Left cardiac atrium (tissue), 4 donors: ENCODE results near the gene MSH5. TPM values are rescaled to one million over a fixed set of nuclear protein-coding genes. Genes with fewer than 3 reads are reported as not detected.

ENCODE experiments used
- ATAC-seq, 2 donors: fragments of 200-7000 bp; cut with Tn5 transposase; one replicate each; pipeline ENCODE4 v1.9.1; 2020; ENCODE audit warnings: mild to moderate bottlenecking in 2 of 2, moderate library complexity in 2 of 2
- DNase-seq: peaks from one replicate; pipeline ENCODE4 v3.0.0-alpha.2; 2020
- intact Hi-C, 2 donors: fragments of 100-400 bp; cut with DNase I; formaldehyde crosslinking; loops; one replicate each; pipeline versions ENCODE4 v1.14.1 to v1.15.1; 2022 to 2023
- total RNA-seq, 2 donors: library from RNA; stranded (reverse); fragmentation: NEBNext Ultra II Directional; extraction: Animal tissue kit (Norgen Biotek cat#: 25700); gene quantifications; one replicate each; pipeline ENCODE4 v1.2.1, GENCODE V29; 2021
- donor health status: DM: no; HTN: yes; CAD: no.
- donor health status: DM: no; HTN: yes; CAD: no; lungs with severe emphysema.
- donor health status: DM: yes; HTN: yes; CAD: no.
- donor health status: Dilated cardiomyopathy.

The MSH5 gene
- total RNA-seq, 2 donors from 2014 or later = 2.6 to 3.0 TPM

DNA sequence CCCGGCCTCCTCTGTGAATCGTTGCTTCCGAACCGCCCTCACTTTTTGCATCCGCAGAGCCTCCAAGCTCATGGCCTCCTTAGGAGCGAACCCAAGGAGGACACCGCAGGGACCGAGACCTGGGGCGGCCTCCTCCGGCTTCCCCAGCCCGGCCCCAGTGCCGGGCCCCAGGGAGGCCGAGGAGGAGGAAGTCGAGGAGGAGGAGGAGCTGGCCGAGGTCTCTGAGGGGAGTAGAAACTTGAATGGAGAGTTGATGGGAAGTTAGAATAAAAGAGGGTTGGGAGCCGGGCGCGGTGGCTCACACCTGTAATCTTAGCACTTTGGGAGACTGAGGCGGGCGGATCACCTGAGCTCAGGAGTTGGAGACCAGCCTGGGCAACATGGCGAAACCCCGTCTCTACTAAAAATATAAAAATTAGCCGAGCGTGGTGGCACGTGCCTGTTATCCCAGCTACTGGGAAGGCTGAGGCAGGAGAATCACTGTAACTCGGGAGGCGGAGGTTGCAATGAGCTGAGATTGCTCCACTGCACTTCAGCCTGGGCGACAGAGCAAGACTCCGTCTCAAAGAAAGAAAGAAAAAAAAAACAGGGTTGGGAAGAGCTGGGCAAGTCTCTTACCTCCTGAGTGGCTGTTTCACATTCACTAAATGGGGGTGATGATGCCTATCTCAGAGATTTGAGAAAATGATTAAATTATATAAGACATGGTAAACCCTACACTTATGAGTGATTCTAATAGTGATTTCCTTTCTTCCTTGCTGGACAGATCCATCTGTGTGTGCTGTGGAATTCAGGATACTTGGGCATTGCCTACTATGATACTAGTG is 805 bp downstream of the MSH5 start:
- no peak for DNase-seq
- intact Hi-C loops = no loop called here
- peak; percentile 1 for ATAC-seq

DNA sequence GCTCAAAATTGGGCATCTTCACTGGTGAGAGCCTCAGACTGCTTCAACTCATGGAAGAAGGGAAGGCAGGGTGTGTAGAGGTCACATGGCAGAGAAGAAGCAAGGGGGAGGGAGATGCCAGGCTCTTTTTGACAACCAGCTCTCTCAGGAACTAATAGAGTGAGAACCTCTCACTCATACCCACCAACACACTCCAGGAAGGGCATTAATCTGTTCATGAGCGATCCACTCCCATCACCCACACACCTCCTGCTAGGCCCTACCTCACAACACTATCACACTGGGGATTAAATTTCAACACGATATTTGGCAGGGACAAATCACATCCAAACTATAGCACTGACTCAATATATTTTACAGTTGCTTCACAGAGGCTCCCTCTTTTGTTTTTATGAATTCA is 2.0 kb downstream of the MSH5 start:
- no peak for ATAC-seq
- intact Hi-C loops = no loop called here
- no peak for DNase-seq

DNA sequence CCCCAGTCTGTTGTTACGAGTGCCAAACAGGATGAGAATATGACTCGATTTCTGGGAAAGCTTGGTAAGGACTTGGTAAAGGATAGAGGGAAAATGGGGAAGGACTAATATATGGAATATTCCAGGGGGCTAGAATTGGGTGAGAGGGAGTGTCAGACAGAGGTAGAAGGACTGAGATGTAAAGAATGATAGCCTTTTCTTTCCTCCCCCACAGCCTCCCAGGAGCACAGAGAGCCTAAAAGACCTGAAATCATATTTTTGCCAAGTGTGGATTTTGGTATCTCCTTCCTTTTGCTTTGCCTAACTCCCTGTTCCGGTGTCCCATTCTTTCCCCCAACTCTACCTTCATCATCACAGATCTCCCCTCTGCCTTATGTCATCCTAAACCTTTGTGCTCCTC is 3.1 kb downstream of the MSH5 start:
- DNase-seq = no peak
- ATAC-seq = no peak
- intact Hi-C loops = no loop called here

DNA sequence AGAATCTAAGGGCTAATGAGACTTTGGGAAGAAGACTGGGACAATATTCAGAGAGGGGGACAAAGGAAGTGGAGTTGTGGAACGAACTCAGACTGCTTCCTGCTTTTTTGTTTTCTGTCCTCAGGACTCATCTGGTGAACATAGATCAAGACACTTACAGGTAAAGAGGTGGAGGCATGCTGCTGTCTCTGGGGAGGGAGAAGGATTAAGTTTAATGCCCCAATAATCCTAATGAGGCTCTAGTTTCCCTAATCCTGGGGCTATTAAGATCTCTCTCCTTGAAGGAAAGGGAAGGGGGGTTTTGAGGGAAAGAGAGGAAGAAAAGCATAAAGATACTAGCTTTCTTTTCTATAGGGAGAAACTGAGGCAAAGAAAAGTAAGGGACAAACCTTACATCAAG is 4.6 kb downstream of the MSH5 start:
- ATAC-seq (no peak), DNase-seq (no peak)
- intact Hi-C loops = no loop called here

DNA sequence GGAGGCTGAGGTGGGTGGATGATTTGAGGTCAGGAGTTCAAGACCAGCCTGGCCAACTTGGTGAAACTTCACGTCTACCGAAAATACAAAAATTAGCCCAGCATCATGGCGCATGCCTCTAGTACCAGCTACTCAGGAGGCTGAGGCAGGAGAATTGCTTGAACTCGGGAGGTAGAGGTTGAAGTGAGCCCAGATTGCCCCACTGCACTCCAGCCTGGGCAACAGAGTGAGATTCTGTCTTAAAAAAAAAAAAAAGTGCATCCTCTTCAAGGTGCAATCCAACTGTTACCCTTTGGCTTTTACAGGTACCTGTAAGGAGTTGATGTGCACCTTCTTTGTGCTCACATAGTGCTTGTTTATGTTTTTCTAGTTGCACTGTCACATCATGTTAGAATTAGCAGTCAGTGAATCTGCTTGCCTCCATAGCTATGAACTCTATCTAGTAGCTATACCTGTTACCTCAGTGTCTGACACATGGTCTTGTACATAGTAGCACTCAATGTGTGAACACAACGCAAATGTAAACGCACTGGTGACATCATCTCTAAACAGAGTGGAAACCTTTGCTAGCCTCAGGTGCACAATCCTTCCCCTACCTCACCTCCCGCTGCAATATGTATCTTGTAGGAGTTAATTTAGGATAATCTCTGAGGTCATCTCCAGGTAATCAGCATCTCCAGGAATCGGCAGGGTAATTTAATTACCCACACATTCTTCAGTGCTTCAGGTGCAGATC is 9.7 kb downstream of the MSH5 start:
- intact Hi-C loops = no loop called here
- ATAC-seq (no peak), DNase-seq (no peak)

DNA sequence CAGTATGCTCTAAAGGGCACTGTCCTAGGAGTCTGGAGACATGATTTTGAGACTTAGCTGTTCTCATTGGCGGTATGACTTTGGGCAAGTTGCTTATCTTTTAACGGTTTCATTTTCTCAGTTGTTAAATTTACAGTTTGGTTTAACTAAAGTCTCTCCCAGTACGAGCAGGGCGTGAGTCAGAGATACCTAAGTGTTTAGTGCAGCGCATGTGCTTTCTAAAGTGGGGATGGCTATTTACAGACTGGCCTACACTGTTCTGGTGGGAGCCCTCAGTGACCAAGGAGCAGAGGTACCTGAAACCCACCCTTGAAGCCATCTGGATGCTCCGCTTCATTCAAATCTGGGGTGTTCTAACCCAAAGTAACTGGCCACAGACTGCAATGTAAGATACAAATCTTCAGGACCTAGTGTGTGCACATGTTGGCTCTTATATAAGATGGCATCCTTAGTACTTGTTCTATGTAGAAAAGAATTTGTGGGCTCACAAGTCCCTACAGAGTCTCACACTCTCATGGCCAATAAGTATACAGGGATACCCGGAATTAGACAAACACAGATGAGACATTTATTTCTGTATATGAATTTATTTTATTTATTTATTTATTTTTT is 10.7 kb downstream of the MSH5 start:
- ATAC-seq (no peak), DNase-seq (no peak)
- intact Hi-C loops = no loop called here

DNA sequence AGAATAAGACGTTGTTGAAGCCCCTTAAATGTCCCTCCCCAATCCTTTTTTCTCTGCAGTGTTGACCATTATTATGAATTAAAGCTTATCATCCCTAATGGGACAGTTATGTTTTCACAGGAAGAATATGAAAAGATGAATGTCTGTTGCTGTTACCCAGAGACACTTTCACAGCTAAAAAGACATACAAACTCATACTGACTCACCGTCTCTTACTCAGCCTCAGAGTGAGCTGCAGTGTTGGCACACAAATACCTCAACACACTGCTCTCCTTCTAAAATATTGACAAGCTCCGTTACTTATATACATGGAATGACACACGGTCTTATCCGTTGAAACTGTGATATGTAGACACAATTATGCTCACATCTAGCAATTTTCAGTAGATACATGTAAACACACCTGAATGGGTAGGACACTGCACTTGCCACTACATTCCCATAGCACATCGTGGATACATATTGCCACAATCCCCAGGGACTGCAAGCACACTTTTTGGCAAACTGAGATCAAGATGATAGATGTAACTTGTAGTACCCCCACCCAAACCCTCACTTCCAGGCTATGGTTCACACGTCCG is 13.0 kb downstream of the MSH5 start:
- intact Hi-C loops = no loop called here
- DNase-seq = no peak

DNA sequence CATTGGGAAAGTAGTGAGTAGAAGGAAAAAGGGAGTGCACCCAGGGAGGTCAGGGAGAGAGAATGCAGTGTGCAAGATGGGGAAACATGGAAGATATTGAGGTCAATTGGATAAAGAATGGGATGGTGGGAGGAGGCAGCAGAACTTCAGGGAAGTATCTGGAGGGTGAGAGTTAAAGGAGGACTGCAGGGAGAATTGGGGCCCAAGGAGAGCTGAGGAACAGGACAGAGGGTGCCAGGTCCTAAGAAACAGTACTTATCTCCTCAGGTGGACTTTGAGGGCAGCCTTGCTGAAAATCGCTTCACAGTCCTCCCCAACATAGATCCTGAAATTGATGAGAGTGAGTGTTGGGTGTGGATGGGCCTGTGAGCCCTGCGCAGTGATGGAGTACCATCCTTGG is 18.5 kb downstream of the MSH5 start:
- intact Hi-C loops = no loop called here
- ATAC-seq (no peak), DNase-seq (no peak)

More for the DNA sequence above, 13.0 kb downstream of the MSH5 start:
- ATAC-seq = peak in 1 of 2 donors; percentile 23

DNA sequence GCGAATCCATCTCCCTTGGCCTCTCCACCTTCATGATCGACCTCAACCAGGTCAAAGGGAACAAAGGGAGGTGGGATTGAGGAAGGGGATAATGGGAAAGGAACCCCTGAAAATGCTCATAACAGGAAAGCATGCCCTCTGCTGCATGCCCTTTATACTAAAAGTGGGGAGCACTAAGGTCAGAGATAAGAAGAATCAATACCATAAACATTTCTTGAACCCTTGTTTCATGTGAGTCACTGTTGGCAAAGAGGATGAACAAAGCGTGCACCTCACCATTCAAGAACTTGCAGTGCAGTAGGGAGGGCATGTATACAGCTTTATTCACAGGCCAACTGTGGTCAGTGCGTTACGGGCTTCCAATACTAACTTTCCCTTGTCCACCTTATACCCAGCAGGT is 21.0 kb downstream of the MSH5 start:
- ATAC-seq (no peak), DNase-seq (no peak)
- intact Hi-C loops = no loop called here

DNA sequence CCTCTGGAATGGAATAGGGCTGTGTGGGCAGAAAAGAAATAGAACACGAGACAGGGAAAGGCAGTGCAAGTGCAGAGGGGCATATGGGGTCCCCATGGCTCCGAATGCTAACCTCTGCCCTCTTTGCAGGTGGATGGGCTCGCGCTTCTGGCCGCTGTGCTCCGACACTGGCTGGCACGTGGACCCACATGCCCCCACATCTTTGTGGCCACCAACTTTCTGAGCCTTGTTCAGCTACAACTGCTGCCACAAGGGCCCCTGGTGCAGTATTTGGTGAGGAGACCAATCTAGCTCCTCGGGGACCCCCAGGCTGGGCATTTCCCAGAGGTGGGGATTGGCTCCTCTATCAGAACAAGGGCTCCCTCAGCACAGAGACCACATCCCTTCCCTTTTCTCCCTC is 21.5 kb downstream of the MSH5 start:
- DNase-seq = no peak
- no peak for ATAC-seq
- intact Hi-C loops = no loop called here

DNA sequence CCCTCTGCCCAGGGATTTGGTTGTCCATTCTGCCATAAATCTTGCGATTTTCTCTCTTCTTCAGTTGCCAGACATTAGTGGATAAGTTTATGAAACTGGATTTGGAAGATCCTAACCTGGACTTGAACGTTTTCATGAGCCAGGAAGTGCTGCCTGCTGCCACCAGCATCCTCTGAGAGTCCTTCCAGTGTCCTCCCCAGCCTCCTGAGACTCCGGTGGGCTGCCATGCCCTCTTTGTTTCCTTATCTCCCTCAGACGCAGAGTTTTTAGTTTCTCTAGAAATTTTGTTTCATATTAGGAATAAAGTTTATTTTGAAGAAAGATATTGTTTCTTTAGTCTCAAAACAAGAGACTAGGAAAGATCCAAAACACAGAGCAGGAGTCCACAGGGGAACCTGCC is 22.6 kb downstream of the MSH5 start, which contains the start of gene SAPCD1:
TSS of gene SAPCD1 (plus strand) at position 301 of the 400 bp plus-strand sequence. CDS start 399 bp downstream, outside the sequence.
- DNase-seq (no peak), ATAC-seq (no peak)
- intact Hi-C loops = no loop called here

DNA sequence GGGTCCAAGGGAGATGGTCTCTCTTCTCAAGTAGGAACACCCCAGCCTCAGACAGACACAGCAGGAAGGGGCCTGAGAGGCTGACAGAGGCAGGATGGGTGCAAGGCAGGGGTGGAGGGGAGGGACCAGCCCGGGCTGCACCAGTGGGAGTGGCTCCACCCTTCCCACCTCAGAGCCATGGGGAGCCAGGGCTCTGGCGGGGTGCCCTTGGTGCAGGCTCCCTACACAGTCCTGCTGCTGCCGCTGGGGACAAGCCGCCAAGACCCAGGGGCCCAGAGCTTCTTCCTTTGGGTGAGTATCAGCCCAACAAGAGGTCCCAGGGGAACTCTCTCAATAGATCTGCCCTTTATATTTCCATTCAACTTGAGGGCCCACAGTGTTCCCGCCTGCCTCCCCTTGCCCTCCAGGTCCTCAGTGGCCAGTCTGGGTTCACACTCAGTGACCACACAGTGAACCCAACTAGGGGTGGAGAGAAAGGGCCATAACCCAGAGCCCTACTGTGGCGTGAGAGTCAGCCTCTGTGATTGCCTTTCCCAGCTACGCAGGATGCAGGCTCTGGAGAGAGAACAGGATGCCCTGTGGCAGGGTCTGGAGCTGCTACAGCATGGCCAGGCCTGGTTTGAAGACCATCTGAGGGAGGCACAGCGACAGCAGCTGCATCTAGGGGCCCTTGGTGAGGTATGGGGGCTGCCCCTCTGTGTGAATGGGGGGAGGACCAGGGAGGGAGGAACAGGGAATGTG is 23.2 kb downstream of the MSH5 start:
- DNase-seq (no peak), ATAC-seq (no peak)
- intact Hi-C loops = no loop called here

DNA sequence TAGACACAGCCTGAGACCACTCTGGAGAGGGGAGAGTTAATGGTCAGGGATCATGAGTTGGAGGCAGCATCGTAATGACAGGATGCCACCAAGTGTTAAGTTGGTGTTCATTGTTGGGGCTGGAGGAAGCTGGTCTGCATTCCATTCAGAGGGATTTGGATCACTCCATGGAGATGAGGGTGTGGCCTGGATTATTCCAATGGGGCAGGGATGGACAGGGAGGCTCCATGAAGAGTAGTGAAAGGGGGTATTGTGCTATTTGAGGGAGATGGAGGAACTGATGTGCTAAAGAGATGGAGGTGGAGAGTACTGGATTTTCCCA is 23.8 kb downstream of the MSH5 start:
- DNase-seq (no peak), ATAC-seq (peak in 1 of 2 donors; percentile 22)
- intact Hi-C loops = no loop called here

DNA sequence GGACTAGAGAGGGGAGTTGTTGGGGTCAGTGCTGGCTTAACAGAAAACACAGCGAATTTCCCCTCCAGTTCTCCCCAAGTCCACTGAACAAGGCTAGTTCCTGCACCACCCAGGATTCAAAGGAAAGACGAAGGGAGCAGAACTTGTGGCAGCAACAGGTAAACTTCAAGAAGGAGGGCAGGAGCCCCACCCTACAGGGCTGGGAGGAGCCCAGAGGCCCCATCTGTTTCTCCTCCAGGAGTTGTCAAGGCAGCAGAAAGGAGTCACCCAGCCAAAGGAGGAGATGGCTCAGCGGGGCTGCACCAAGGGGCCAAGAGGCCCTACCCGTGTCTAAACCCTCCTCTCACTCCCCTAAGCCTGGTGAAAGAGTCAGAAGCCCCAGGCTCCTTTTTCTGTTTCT is 24.4 kb downstream of the MSH5 start:
- intact Hi-C loops = no loop called here
- DNase-seq = no peak
- ATAC-seq = no peak

DNA sequence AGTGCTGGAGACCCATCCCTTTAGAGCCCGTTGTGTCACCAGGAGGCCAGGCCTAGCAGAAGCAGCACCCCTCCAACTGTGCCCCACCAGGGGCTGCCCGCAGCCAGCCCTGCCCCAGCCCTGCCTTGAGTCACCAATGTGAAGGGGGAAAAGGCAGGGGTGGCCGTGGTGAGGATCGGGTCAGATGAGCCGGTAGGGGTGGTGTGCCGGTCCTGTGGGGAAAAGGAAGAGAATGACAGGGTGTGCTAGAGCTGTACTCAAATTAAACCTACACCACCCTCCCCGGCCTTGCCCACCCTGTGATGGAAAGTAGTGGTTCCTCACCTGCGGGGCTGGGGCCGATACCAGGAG is 25.7 kb downstream of the MSH5 start:
- no peak for ATAC-seq
- DNase-seq = no peak
- intact Hi-C loops = no loop called here

DNA sequence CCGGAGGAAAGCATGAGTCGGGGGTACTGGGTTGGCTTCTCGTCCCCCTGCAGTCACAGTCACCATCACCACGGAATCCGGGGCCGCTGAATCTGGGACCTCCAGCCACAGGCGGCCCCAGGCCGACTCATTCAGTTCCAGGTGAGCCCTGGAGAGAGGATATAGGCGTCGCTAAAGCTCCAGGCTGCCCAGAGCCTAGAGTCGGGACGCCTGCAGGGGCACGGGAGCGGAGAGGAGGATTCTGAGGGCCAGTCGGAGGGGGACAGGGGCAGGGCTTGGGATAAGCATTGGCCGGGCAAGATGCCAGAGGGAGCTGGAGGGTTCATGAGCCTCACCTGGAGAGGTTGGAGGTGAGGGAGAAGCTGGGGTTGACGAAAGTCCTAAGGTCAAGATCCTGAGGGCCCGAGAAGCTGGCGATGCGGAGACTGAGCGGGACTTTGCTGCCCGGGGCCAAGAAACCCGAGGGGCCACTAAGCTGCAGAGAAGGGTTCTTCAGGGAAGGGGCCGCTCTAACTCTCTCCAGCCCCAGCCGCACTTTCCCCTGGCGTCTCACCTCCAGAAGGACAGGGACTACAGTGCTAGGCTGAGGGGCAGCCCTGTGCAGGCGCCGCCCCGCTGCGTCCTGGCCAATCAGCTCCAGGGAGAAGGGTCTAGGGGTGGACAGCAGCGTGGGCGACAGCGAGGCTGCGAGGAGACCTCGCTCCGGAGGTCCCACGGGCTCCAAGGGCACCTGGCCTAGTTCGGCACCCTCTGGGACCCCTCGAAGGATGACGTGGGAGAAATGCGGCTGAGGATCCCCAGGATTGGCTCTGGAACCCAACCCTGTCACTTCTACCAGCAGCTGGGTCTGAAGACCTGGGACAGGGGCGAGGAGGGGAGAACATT is 26.3 kb downstream of the MSH5 start:
- intact Hi-C loops = no loop called here
- DNase-seq (no peak), ATAC-seq (peak; percentile 42 to 66)

DNA sequence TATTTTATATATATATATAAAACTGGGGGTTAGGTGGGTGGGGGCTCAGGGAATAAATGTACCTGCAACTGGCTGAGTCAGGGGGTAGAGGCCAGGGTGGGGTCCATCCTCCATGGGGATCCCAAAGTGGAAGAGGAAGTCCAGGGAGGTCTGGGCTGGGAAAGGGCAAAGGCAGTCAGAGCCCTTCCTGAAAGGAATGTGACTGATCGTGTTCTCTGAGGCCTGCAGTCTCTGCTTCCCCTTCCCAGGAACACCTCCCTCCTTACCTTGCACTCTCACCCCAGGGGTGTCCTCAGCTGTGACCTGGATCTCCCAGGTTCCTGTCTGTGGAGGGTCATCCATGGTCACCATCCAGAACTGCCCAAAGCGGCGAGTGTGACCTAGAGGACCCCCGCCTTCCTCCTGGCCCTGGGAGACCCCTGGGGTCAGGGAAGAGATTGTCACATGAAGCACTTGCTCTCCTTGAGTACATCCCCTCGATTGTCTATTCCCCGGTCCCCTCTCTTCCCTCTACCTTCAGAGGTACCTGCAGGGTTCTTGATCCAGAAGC is 27.4 kb downstream of the MSH5 start:
- intact Hi-C loops = no loop called here
- no peak for ATAC-seq
- DNase-seq = no peak
